CD4-positive, alpha-beta T cell (primary cell): Measurements from ENCODE around the gene CLDN3. TPM values are rescaled to one million over a fixed set of nuclear protein-coding genes. Genes with fewer than 3 reads are reported as not detected.

Experiments
- ATAC-seq: fragments of 200-7000 bp; cut with Tn5 transposase; one replicate; pipeline ENCODE4 v1.10.0; 2022; ENCODE audit warnings: mild to moderate bottlenecking; ENCODE audit not compliant: poor library complexity
- CTCF ChIA-PET: fragments of 350-600 bp; sonication (Branson Sonifier 250); formaldehyde crosslinking; loops from one replicate; lab custom pipeline; 2021; ENCODE audit warnings: antibody characterized with exemption, inconsistent platforms; lab: Charles Lee
- POLR2A ChIA-PET: fragments of 350-600 bp; sonication (Branson Sonifier 250); formaldehyde crosslinking; loops from one replicate; lab custom pipeline; 2021; ENCODE audit warnings: antibody characterized with exemption, inconsistent platforms; lab: Charles Lee
- DNase-seq, 14 experiments: peaks; one replicate each; pipeline ENCODE4 v3.0.0-alpha.2; 2013 to 2020; ENCODE audit warnings: mixed read lengths in 2 of 14
- H3K27ac ChIP-seq, 2 donors: one replicate each; pipeline versions ENCODE4 v1.5.1 to v1.7.0; 2013; ENCODE audit warnings: low read length in 2 of 2, low read depth in 1 of 2, mild to moderate bottlenecking in 1 of 2
- H3K27me3 ChIP-seq, 2 experiments: 1 replicate in 1 of 2; 2 replicates in 1 of 2; pipeline versions ENCODE4 v1.6.1 to v1.7.0; 2013; ENCODE audit warnings: low read length in 2 of 2, control low read depth in 1 of 2, mild to moderate bottlenecking in 1 of 2, moderate library complexity in 1 of 2; ENCODE audit not compliant: insufficient read depth in 2 of 2, control insufficient read depth in 1 of 2
- H3K36me3 ChIP-seq: one replicate; pipeline ENCODE4 v1.6.1; 2013; ENCODE audit warnings: low read length, control low read depth; ENCODE audit not compliant: insufficient read depth
- H3K4me1 ChIP-seq: one replicate; pipeline ENCODE4 v1.6.1; 2013; ENCODE audit warnings: low read length, control low read depth; ENCODE audit not compliant: insufficient read depth
- H3K4me3 ChIP-seq: one replicate; pipeline ENCODE4 v1.5.1; 2013; ENCODE audit warnings: mild to moderate bottlenecking, low read length, moderate library complexity
- H3K9me3 ChIP-seq, 2 experiments: 1 replicate in 1 of 2; 2 replicates in 1 of 2; pipeline versions ENCODE4 v1.6.1 to v1.7.0; 2013; ENCODE audit warnings: low read length in 2 of 2, mild to moderate bottlenecking in 2 of 2, control low read depth in 1 of 2, moderate library complexity in 1 of 2; ENCODE audit not compliant: control insufficient read depth in 1 of 2, insufficient read depth in 1 of 2
- H3K27ac Mint-ChIP-seq: one replicate; pipeline ENCODE4 v1.8.0; 2020; ENCODE audit warnings: mixed read lengths
- H3K27me3 Mint-ChIP-seq: one replicate; pipeline ENCODE4 v1.8.0; 2021; ENCODE audit warnings: mixed read lengths
- H3K36me3 Mint-ChIP-seq: one replicate; pipeline ENCODE4 v1.8.0; 2021; ENCODE audit warnings: low read depth, mixed read lengths
- H3K4me1 Mint-ChIP-seq: one replicate; pipeline ENCODE4 v1.8.0; 2021; ENCODE audit warnings: low read depth, mixed read lengths
- H3K4me3 Mint-ChIP-seq: one replicate; pipeline ENCODE4 v1.8.0; 2020; ENCODE audit warnings: mild to moderate bottlenecking, mixed read lengths
- H3K9me3 Mint-ChIP-seq: one replicate; pipeline ENCODE4 v1.8.0; 2020; ENCODE audit warnings: mixed read lengths
- intact Hi-C, 2 experiments: fragments of 100-400 bp; cut with DNase I in 1 of 2; cut with micrococcal nuclease in 1 of 2; formaldehyde crosslinking; loops; one replicate each; pipeline versions ENCODE4 v1.15.1 to v1.9.0; 2023 to 2025; cut with DNase I, micrococcal nuclease
- total RNA-seq, 174 experiments: library from RNA in 2 of 174; stranded (reverse) in 2 of 174; gene quantifications; one replicate each; pipeline ENCODE4 v1.2.3 and lab custom pipeline; 2021 to 2026
- TF ChIP-seq, protein P1 (sequence below): fragments of 200-600 bp; IDR thresholded peaks from one replicate; pipeline ENCODE4 v1.8.0; 2022; ENCODE audit warnings: antibody characterized with exemption, mild to moderate bottlenecking

The CLDN3 gene
- total RNA-seq, 2 experiments from 2014 or later = not detected

DNA sequence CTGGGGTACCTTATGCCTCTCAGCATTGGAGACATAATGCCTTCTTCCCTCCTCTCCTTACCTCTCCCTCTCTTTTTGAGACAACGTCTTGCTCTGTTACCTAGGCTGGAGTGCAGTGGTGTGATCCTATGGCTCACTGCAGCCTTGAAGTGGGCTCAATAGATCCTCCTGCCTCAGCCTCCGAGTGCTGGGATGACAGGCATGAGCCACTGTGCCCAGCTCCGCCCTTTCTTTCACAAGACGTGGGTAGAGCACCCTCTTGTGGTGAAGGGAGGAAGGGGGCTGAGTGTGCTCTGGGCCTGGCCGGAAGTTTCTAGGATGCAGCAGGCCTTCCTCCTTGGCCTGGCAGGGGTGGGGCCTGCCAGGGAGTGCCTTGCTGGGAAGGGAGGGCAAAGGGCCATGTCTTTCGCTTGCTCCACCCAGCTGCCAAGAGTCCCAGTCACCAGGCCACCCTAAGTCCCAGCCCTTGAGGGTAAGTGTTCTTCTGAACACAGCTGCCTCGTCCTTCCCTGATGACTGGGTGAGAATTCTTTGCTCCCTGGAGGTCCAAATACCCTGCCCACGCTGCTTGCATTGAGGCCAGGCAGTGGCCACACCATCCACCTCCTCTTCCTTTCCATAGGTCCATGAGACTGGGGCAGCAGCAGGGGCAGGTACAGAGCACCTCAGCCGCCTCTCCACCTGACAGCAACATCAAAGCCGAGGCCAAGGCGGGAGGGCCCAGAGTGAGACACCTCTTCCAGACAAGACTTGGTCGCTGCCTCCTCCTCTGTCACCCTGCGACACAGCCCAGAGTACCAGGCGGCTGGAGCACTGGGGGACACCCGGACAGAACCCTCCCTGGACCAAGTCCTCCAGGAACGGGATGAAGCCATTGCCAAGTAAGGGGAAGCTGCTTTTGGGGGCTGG lies 35.2 kb downstream of the CLDN3 start:
- TF ChIP-seq, protein P1, sequence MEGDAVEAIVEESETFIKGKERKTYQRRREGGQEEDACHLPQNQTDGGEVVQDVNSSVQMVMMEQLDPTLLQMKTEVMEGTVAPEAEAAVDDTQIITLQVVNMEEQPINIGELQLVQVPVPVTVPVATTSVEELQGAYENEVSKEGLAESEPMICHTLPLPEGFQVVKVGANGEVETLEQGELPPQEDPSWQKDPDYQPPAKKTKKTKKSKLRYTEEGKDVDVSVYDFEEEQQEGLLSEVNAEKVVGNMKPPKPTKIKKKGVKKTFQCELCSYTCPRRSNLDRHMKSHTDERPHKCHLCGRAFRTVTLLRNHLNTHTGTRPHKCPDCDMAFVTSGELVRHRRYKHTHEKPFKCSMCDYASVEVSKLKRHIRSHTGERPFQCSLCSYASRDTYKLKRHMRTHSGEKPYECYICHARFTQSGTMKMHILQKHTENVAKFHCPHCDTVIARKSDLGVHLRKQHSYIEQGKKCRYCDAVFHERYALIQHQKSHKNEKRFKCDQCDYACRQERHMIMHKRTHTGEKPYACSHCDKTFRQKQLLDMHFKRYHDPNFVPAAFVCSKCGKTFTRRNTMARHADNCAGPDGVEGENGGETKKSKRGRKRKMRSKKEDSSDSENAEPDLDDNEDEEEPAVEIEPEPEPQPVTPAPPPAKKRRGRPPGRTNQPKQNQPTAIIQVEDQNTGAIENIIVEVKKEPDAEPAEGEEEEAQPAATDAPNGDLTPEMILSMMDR = peak; percentile 85
- Mint-ChIP-seq H3K27me3 (no peaks in the 10 kb centered on the region), H3K4me1 (peaks cover 17% of the 10 kb centered on the region), H3K27ac (peak overlapping the region; percentile 0), H3K4me3 (peak overlapping the region; percentile 65), H3K9me3 (no peaks in the 10 kb centered on the region), H3K36me3 (peaks cover 4% of the 10 kb centered on the region)
- ChIA-PET POLR2A (interaction anchor here (0.5 to 0.8 kb wide), 3 partner anchors 128 to 178 kb away, joined by 3 to 5 read pairs (median 3); partner anchors contain the start of gene BCL7B), CTCF (interaction anchor here (0.6 to 2.5 kb wide), 25 partner anchors 9 to 230 kb away, joined by 3 to 49 read pairs (median 4); partner anchors contain the start of genes BAZ1B, STX1A, TBL2 and VPS37D)
- peak overlapping the region in 1 of 2 donors; percentile 44 for H3K27ac ChIP-seq
- peak; percentile 47 for ATAC-seq
- H3K4me1 ChIP-seq = peaks cover 29% of the 10 kb centered on the region
- peak; percentile 71 to 91 (median 78) for DNase-seq
- peaks cover 0 to 5% of the 10 kb centered on the region in 2 experiments for H3K9me3 ChIP-seq
- intact Hi-C loops = loop anchor here (2.0 to 10.0 kb wide), 7 partner anchors 68 to 910 kb away; partner anchors contain the start of genes EIF4H (in 1 of the 2), LIMK1 (in 1 of the 2), TYW1B (in 1 of the 2) and VPS37D (in 1 of the 2)
- no peaks in the 10 kb centered on the region for H3K27me3 ChIP-seq
- H3K4me3 ChIP-seq = no peak overlapping the region
- H3K36me3 ChIP-seq = peaks cover 13% of the 10 kb centered on the region

DNA sequence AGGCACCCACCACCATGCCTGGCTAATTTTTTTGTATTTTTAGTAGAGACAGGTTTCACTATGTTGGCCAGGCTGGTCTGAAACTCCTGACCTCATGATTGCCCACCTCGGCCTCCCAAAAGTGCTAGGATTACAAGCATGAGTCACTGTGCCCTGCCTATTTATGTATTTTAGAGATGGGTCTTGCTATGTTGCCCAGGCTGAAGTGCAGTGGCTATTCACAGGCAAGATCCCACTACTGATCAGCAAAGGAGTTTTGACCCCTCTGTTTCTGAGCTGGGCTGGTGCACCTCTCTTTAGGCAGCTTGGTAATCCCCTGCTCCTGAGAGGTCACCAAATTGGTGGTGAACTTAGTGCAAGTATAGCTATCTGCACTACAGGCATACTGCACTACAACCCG lies 37.7 kb downstream of the CLDN3 start:
- CTCF ChIA-PET = interaction anchor here (3.3 kb wide), 1 partner anchor 125 kb away, joined by 13 read pairs; no protein-coding TSS in a partner anchor
- intact Hi-C loops = loop anchor here in 1 of 2 experiments (10.0 kb wide), 3 partner anchors 352 to 908 kb away; partner anchors contain the start of genes EIF4H, LIMK1 and TYW1B
- H3K27ac ChIP-seq = no peak overlapping the region

DNA sequence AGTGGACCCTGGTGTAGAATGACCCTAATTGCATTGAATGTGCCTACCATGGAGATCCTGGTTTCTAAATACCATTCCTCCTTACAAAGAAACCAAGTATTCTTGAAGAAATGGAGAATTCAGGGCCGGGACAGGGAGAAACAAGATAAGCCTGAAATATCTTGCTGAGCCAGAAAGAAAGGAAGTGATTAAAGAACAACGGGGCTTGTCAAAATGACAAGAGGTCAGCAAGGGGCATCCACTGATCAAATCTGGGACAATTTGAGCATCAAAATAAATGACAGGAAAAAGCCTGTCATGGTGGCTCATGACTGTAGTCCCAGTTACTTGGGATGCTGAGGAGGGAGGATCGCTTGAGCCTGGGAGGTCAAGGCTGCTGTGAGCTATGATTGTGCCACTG lies 39.6 kb downstream of the CLDN3 start:
- no peaks in the 10 kb centered on the region for H3K36me3 Mint-ChIP-seq
- ChIA-PET CTCF (interaction anchor here (3.3 kb wide), 1 partner anchor 123 kb away, joined by 13 read pairs; no protein-coding TSS in a partner anchor), POLR2A (no interaction called here)
- peaks cover 14% of the 10 kb centered on the region for H3K4me1 ChIP-seq
- DNase-seq (no peak), ATAC-seq (no peak)
- H3K4me3 ChIP-seq = no peak overlapping the region
- intact Hi-C loops = loop anchor here in 1 of 2 experiments (10.0 kb wide), 3 partner anchors 354 to 906 kb away; partner anchors contain the start of genes EIF4H, LIMK1 and TYW1B
- no peak overlapping the region for H3K27ac ChIP-seq
- peaks cover 6% of the 10 kb centered on the region for H3K4me1 Mint-ChIP-seq
- no peak overlapping the region for H3K4me3 Mint-ChIP-seq
- H3K27ac Mint-ChIP-seq = no peak overlapping the region
- H3K27me3 Mint-ChIP-seq = peaks cover 5% of the 10 kb centered on the region
- H3K27me3 ChIP-seq = peaks cover 6 to 11% of the 10 kb centered on the region in 2 experiments
- TF ChIP-seq, protein P1 = no peak
- no peaks in the 10 kb centered on the region for H3K9me3 Mint-ChIP-seq
- H3K9me3 ChIP-seq = peaks cover 0 to 5% of the 10 kb centered on the region in 2 experiments
- peaks cover under 1% of the 10 kb centered on the region for H3K36me3 ChIP-seq

More for the DNA sequence above, 37.7 kb downstream of the CLDN3 start:
- DNase-seq (no peak), ATAC-seq (no peak)
- Mint-ChIP-seq H3K4me1 (peaks cover 6% of the 10 kb centered on the region), H3K36me3 (peaks cover 4% of the 10 kb centered on the region), H3K27me3 (peaks cover 5% of the 10 kb centered on the region), H3K9me3 (no peaks in the 10 kb centered on the region), H3K4me3 (no peak overlapping the region), H3K27ac (no peak overlapping the region)
- Histone ChIP-seq H3K27me3 (peaks cover 0 to 2% of the 10 kb centered on the region in 2 experiments), H3K4me1 (peaks cover 11% of the 10 kb centered on the region), H3K4me3 (no peak overlapping the region), H3K9me3 (peaks cover 0 to 5% of the 10 kb centered on the region in 2 experiments), H3K36me3 (peaks cover 13% of the 10 kb centered on the region)
- TF ChIP-seq, protein P1 = no peak
- POLR2A ChIA-PET = no interaction called here
